Activated effector memory CD4-positive, alpha-beta T cell treated with Interleukin-2 at 50 U/mL for 16 hours (primary cell): Measurements from ENCODE around the gene EZR.
A peak's percentile ranks its signal among the peaks of the same experiment; 100 is the strongest.

Experiments used
- DNase-seq: peaks from one replicate; pipeline ENCODE4 v3.0.0-alpha.2; 2020

The EZR gene

GRCh38 chr6:158816803-158817727 lies 2.1 kb downstream of the EZR start:
- DNase-seq: peak; percentile 22

DNA sequence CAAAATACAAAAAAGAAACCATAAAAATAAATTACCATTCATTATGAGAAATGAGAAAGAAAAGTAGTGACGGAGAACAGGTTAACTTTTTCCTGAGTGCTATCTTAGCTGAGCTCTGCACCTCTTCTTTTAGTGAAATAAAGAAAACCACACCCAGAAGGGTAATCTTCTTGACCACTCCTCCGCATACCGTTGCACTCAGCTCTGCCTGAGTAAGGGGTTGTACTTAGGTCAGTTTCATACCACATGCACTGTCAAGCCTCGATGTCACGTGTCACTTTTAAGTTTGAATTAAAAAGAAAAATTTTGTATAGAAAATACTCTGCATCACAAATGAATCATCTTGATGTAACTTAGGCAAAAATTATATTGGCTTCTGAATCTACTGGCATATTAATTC lies 2.8 kb downstream of the EZR start:
- no peak for DNase-seq

GRCh38 chr6:158815907-158816306 lies 3.3 kb downstream of the EZR start:
- no peak for DNase-seq

GRCh38 chr6:158815379-158815724 lies 3.8 kb downstream of the EZR start:
- DNase-seq: no peak

- no peak for DNase-seq
Observed at GRCh38 chr6:158813032-158813431, 6.1 kb downstream of the EZR start.

- DNase-seq: no peak
Observed at GRCh38 chr6:158812611-158813010, 6.6 kb downstream of the EZR start.

- DNase-seq: no peak
Observed at GRCh38 chr6:158810155-158811095, 8.7 kb downstream of the EZR start.

- peak; percentile 19 for DNase-seq
Observed at GRCh38 chr6:158808941-158809678, 10.1 kb downstream of the EZR start.

GRCh38 chr6:158808442-158808833 lies 10.7 kb downstream of the EZR start:
- no peak for DNase-seq

DNA sequence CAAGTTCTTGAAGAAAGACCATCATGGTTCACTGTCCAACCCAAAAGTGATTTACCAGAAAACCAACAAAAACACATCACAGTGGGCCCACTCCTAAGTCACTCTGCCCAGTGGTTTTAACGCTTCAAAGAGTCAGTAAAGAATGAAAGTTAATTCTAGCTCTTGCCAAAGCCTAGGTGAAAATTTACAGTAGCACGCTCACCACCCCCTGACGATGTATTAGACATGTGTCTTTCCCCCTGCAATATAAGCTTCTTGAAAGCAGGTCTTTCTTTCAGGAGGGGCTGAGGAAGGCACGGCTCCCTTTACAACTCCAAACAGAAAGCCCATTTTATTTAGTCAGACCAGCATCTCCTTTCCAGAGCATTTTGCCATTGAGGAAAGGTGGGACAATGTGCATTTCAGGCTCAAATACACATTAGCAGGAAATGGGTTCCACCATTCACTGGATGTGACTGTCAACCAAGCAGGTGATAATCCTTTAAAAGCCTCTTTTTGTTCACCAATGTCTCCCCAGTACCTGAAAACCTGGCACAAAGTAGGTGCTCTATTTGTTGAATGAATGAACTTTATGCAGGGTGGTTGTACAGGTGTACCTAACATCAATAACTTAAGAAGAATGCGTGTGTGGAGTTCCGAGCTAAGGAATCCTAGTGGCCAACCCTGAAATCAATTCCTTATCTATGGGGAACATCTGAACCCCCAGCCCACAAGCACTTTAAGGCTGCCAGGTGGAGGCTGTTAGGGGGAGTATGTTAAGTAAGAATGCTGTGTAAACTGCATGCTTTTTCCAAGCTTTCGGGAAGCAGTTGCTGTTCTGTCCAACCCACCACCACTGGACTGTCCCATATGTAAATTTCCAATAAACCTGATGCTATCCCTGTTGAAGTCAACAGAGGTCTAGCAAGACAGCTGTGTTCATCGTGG lies 11.4 kb downstream of the EZR start:
- no peak for DNase-seq

GRCh38 chr6:158805698-158806377 lies 13.3 kb downstream of the EZR start:
- no peak for DNase-seq

- DNase-seq: no peak
Observed at GRCh38 chr6:158804207-158804606, 15.0 kb downstream of the EZR start.

DNA sequence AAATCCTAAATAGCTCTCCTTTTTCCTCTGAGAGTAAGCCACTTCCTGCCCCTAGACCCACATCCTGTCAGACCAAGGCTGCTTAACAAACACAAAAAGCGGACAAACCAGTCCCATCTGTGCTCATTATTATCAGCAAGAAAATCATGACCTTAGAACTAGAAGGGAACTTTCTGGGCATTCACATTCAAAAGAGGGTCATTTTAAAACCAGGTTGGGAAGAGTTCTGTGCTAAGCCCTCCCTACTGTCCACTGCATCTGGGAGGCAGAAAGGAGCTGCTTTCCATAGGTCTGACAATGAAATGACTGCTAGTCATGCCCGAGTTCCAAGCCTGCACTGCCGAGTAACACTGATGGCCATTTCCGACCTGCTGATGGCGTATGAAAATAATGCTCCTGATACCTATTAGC lies 15.4 kb downstream of the EZR start:
- DNase-seq: peak; percentile 28

DNA sequence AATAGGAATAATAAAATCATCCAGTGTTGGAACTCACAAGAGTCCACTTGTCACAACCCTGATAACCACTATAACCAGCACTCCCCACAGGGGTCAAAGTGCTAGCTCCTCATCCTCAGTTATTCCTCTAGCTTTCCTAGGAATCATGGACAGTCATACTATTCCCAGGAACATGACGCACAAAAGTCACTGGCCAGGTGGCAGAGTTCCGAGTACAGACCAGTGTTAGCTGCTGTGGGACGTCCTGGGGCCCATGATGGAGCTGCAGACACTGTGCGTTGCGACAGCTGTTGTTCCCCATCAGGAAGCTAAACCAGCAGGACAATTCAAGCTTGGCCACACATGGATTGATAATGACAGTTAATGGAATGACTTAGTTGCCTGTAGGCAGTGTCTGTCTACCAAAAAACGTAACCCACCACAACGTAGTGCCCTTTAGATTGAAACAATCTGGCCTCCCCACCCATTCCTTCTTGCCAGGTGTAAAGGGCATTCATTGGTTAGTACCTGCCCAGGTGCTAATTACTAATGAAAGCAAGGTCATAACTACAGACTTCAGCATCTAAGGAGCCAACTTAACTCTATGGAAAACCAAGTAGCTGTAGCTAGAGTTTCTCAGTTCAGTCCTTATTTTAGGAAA lies 17.4 kb downstream of the EZR start:
- no peak for DNase-seq

DNA sequence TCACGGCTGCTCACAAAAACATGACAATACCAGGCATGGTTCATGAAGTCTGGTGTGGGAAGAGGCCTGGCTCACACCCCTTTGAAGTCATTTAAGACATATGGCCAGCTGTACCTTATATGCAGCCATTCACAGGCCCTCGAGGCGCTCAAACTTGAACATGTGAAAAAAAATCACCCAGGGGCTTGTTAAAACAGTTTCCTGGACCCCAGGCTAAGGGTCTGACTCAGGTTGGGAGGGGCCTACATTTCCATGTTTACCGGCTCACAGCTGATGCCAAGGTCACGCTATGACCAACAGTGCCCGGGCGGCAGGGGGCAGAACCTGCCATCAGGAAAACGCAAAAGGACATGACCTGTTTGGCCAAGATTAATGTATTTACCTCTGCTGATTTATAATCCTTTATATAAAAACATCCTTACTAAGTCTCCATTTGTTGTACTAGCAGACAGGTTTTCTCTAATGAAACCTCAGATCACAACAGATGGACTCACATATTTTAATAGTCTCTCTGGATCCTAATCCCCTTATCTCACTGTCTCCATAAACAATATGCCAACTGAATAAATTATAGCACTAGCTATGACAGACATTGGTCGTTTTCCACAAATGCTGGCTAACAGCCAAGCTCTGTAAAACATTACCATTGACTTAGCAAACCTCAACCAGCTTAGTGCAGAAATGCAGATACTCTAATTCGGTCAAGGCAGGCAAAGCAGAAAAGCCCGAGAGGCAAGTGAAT lies 19.9 kb downstream of the EZR start:
- no peak for DNase-seq

- no peak for DNase-seq
Observed at GRCh38 chr6:158798311-158798710, 20.9 kb downstream of the EZR start.

DNA sequence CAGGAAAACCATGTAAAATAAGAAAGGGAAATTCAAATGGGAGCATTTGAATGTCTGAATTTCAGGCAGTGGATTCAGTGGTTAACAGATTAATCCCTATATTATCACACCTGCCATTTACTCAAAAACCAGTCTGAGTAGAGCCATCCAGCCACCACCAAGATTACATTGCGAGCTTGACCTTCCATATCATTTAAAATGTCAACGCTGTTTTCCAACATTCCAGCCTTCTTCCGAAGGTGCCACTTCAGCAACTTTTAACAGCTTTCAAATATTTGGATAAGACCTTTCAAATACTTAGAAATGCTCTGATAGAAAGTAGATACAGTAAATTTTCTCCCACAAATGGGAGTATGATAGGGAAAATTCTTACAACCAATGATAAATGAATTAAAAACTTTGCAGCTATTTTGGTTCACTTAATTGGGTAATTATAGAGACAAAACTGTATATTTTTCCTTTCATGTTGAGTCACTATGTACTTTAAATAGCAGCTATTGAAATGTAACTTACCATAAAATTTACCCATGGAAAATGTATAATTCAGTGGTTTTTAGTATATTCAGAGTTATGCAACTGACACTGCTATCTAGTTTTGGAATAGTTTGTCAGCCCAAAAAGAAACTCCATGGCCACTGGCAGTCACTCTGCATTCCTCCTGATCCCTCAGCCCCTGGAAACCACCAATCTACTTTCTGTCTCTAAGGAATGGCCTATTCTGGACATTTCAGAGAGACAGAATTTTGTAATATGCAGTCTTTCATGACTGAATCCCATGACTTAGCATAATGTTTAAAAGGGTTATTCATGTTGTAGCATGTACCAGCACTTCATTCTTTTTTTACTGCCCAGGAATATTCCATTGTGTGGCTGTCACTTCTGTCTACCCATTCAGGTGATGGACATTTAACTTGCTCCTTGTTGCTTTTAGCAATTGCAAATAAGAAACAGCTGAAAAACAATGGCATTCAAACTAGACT lies 21.5 kb downstream of the EZR start:
- DNase-seq: no peak

DNA sequence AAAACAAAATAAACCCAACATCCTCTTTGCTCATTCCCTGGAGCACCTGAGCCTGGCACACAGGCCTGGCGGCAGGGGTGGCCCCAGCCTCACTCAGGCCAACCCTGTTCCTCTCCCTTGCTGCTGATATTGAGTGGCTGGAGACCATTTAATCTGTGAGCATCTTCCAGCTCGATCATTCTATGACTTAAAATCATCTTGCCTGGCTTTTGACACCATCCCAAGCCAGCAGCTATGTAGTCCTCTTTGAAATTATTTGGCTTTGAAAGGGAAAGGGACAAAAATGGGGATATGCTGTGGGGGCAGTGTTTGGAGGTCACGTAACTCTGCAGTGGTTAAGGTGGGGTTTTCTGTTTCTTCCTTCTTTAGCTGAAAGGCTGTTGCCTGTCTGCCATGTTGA lies 22.8 kb downstream of the EZR start:
- DNase-seq: no peak

- no peak for DNase-seq
Observed at GRCh38 chr6:158795516-158795915, 23.7 kb downstream of the EZR start.
